HT1080 (cell line): ENCODE measurements around the gene GNAQ. TPM values are rescaled to one million over a fixed set of nuclear protein-coding genes. Genes with fewer than 3 reads are reported as not detected.
"Not testable (repeated sequence)": the region's sequence is repeated elsewhere in the genome, so short reads cannot be mapped to it uniquely, and the experiment has no call there.

Experiments
- DNase-seq: peaks from one replicate; pipeline ENCODE4 v3.0.0-alpha.2; 2015; ENCODE audit warnings: low read depth
- total RNA-seq: library from RNA; depleted of rRNA; stranded (reverse); fragments of >200 nt; shearing (Covaris generic); gene quantifications from 2 replicates; pipeline ENCODE4 v1.2.3, GENCODE V29; 2014; rRNA removed

GNAQ gene
- total RNA-seq, 1 experiment from 2014 or later: 14.6 TPM

DNA sequence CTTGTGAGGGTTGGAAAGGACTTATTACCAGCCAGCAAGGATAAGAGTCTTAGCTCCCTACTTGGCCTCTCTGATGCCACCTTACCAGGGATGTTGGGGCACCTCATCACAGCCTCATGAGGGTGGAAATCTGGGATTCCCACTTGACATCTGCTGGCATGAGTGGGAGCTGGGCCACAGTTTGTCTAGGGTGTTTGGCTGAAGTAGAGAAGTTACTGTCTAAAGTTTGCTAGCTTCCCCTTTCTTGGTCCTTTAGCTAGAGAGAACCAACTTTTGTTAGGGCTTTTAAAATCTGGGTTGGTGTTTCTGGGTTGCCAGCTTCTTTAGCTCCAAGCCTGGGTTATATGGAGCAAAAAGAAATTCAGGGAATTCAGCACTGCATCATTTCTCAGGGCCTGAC lies 326.0 kb downstream of the GNAQ start:
- no peak for DNase-seq

DNA sequence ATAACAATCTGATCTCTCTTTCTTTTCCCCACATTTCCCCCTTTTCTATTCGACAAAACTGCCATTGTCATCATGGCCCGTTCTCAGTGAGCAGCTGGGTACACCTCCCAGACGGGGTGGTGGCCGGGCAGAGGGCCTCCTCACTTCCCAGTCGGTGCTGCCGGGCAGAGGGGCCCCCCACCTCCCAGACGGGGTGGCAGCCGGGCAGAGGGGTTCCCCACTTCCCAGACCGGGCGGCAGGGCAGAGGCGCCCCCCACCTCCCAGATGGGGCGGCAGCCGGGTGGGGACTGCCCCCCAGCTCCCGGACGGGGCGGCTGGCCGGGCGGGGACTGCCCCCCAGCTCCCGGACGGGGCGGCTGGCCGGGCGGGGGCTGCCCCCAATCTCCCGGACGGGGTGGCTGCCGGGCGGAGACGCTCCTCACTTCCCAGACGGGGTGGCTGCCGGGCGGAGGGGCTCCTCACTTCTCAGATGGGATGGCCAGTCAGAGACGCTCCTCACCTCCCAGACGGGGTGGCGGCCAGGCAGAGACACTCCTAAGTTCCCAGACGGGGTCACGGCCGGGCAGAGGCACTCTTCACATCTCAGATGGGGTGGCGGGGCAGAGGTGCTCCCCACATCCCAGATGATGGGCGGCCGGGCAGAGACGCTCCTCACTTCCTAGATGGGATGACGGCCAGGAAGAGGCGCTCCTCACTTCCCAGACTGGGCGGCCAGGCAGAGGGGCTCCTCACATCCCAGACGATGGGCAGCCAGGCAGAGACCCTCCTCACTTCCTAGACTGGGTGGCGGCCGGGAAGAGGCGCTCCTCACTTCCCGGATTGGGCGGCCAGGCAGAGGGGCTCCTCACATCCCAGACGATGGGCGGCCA lies 328.9 kb downstream of the GNAQ start:
- DNase-seq: not testable (repeated sequence)

DNA sequence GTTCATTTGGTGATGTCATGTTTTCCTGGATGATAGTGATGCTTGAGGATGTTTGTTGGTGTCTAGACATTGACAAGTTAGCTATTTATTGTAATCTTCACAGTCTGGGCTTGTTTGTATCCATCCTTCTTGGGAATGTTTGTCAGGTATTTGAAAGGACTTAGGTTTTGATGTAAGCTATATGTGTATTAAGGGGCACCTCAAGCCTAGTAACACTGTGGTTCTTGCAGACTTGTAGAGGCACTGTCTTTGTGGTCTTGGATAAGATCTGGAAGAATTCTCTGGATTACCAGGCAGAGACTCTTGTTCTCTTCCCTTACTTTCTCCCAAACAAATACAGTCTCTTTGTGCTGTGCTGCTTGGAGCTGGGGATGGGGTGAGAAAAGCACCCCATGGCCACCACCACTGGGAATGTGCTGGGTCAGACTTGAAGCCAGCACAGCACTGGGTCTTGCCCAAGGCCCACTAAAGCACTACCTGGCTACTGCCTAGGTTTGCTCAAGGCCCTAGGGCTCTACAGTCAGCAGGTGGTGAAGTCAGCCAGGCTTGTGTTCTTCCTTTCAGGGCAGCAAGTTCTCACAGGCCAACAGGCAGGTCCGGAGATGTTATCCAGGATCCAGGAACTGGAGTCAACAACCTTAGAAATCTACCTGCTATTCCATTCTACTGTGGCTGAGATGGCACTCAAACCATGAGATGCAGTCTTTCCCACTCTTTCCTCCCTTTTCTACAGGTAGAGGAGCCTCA lies 334.2 kb downstream of the GNAQ start:
- DNase-seq: no peak

DNA sequence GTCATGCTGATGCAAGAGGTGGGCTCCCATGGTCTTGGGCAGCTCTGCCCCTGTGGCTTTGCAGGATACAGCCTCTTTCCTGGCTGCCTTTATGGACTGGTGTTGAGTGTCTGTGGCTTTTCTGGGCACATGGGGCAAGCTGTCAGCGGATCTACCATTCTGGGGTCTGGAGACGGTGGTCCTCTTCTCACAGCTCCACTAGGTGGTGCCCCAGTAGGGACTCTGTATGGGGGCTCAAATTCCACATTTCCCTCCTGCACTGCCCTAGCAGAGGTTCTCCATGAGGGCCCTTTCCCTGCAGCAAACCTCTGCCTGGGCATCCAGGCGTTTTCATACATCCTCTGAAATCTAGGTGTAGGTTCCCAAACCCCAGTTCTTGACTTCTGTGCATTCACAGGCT lies 340.9 kb downstream of the GNAQ start:
- not testable (repeated sequence) for DNase-seq

DNA sequence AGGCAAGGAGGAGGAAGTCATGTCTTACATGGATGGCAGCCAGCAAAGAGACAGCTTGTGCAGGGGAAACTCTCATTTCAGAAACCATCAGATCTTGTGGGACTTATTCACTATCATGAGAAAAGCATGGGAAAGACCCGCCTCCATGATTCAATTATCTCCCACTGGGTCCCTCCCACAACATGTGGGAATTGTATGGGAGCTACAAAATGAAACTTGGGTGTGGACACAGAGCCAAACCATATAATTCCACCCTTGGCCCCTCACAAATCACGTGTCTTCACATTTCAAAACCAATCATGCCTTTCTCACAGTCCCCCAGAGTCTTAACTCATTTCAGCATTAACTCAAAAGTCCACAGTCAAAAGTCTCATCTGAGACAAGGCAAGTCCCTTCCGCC lies 341.5 kb downstream of the GNAQ start:
- DNase-seq: not testable (repeated sequence)

DNA sequence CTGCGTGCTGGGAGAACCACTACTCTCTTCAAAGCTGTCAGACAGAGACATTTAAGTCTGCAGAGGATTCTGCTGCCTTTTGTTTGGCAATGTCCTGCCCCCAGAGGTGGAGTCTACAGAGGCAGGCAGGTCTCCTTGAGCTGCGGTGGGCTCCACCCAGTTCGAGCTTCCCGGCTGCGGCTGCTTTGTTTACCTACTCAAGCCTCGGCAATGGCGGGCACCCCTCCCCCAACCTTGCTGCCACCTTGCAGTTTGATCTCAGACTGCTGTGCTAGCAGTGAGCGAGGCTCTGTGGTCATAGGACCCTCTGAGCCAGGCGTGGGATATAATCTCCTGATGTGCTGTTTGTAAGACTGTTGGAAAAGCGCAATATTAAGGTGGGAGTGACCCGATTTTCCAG lies 343.9 kb downstream of the GNAQ start:
- DNase-seq: not testable (repeated sequence)

DNA sequence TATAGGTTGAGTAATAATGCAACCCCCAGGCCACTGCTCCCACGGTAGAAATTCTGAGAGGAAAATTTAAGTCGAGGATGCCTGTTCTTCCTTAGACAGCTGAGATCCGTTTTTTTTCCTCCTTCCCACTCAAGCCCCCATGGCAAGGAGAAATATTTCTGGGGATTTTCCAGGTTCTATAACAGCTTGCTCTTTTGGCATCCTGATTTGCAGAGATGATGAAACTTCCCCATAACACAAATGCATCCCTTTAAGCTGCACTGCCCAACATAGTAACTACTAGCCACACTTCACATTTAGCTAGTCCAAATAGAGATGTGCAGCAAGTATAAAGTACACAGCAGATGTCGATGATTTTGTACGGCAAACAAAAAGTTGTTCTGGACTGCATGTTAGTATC lies 351.0 kb downstream of the GNAQ start:
- DNase-seq: no peak

DNA sequence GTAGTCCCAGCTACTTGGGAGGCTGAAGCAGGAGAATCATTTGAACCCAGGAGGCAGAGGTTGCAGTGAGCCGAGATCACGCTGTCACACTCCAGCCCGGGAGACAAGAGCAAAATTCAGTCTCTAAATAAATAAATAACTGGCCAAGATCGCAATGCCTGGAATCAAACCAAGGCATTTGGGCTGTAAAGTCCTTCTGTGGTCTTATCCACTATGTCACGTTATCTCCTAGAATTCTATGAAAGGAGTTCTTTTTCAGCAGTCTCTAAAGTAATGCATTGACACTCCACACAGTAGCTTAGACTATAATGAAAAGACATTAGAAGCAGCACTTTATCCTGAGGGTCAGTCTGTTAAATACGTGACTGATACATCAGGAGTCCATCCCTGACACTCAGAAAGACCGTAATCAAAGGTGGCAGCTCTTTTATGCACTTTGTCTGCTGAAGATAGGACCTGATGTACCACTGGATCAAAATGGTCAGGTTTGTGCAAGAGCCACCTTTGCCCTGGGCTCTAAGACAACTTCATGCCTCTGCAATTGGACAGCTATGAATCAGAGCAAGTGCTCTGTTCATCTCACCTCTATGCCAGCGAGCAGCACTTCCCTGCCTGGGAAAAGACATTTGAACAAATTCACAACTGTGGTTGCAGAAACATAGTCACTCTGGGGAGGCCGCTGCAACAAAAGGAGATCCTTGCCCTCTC lies 351.8 kb downstream of the GNAQ start:
- no peak for DNase-seq

DNA sequence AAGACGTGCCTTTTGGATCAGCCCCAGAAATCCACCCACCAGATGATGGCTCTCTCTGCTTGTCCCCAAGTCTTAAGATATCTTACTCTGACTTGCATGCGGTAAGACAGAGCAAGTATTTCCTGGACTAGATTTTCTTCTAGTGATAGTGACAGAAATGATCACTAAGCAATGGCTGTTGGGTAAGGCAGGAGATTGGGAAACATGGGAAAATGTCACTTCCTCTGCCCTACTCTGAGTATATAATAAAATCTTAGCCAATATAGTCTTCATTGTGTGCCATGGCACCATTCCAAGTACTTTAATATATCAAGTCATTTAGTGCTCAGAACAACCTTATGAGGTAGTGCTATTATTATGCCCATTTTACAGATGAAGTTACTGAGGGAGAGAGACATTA lies 352.5 kb downstream of the GNAQ start:
- no peak for DNase-seq

DNA sequence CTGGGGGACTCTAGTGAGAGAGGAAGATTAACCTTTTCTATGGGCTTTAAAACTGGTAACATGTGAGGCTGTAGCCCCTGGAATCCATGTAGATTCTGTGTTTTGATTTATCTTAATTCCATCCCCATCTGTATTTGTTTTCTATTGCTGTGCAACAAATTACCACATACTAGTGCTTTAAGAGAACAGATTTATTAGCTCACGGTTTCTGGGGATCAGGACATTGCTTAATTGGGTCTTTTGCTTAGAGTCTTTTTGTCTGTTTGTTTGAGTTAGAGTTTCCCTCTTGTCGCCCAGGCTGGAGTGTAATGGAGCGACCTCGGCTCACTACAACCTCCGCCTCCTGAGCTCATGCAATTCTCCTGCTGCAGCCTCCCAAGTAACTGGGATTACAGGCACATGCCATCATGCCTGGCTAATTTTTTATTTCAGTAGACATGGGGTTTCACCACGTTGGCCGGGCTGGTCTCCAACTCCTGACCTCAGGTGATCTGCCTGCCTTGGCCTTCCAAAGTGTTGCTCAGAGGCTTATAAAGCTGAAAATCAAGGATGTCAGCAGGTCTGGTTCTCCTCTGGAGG lies 353.6 kb downstream of the GNAQ start:
- DNase-seq: no peak

DNA sequence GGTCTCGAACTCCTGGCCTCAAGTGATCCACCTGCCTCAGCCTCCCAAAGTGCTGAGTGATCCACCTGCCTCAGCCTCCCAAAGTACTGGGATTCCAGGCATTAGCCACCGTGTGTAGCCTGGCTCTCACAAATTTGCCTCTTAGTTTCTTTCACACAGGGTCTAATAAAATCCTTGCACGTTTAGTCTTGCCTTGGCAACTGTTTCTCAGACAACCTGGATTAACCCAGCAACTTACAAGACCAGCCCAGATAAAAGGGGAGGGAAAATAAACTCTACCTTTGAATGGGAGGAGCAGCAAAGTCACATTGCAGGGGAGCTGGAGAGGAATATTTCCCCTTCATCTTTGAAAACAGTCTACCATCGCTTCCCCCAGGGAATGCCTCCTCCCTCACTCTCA lies 354.2 kb downstream of the GNAQ start:
- DNase-seq: no peak

DNA sequence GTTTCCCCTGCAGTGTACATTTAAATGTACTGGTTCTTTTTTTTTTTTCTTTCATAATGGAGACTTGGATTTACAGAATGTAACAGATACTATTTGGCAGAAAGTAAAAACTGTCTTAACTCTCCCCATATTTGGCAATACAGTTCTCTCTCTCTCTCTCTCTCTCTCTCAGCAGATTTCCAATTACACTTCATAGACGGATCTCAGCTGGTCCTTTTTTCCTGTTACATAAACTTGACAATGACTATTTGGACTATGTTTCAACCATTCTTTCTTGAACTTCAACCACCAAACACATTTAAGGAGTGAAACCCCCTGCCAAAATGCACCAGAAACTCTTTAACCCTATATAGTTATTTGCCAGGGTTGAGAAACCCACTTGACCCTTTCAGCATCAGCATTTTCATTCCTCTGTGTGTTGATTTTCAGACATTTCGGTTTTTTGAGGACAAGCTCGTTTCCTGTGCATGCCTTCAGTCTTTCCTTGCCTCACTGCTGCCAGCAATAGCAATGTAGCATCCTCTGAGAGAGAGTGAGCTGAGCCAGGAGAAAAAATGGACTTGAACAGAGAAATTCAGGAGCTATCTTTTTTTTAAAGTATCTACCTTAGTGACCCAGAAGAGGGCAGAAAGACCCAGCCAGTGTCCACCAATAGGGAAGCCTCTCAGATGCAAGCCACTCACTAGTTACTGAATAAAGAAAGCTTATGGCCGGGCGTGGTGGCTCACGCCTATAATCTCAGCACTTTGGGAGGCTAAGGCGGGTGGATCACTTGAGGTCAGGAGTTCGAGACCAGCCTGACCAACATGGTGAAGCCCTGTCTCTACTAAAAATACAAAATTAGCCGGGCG lies 357.4 kb downstream of the GNAQ start:
- peak; percentile 20 for DNase-seq

DNA sequence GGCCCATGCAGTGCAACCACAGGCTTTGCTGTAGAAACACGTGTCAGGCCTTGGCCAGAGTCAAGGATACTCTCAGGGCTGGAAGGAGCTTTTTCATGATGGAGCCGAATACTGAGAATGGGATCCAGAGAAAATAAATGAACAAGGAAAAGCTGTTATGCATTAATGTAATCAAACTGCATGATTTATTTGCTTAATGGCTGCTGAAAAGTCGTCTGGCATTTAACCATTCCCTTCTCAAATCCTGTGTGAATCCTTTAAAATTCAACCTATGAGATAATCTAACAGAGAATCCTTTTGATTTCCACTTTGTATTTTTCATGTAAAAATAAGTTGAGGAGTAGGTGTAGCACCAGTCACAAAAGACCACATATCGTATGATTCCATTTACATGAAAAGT lies 359.4 kb downstream of the GNAQ start:
- no peak for DNase-seq

DNA sequence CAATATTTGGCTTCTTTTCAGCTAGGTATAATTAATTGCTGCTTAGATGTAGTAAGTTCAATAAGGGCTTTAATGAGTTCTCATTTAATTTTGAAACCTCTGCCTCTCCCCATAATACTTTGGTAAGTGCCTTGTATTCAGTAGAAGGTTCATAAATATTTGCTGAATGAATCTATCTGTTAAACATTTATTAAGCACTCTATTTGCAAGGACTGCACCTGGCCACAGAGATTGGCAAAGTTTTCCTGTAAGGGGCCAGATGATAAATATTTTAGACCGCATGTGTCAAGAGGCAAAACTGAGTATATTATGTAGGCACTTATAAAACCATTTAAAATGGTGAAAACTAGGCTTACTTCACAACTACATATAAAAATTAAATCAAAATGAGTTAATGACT lies 364.5 kb downstream of the GNAQ start:
- DNase-seq: no peak

Other genes starting within 250 kb of the GNAQ start
- gene CEP78, start 204.3 kb upstream of the GNAQ start, total RNA-seq: 28.6 and 53.9 TPM in 2 replicates